ENCODE data around the gene CLDN22. TPM values are rescaled to one million over a fixed set of nuclear protein-coding genes. Genes with fewer than 3 reads are reported as not detected.

The CLDN22 gene
- total and polyA plus RNA-seq, 2 of the 8 experiments (the other 6 are each of a cell fraction or from before 2014, with no cell fraction given): not detected

DNA sequence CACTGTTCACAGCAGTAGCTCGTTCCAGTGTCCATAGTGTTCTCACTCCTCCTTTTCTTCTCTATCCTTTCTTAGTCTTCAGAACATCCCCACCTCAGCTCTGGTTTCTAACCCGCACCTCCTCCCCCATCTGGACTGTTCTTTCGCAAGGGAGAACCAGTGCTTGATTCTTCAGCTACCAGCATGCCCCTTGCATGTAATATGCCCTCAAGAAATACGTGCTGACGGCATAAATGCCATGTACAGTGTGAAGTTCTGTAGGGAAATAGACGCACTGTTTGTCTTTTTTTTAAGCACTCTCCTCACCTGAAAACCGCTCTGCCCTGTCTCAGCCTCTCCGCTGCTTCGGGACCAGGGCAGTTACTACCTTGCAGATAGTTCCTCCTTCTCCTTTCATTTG is 5.3 kb downstream of the CLDN22 start:
- H3K23me2 ChIP-seq (ENCODE audit: low read depth, low read length): no peaks in the 10 kb centered on the region
- no peak for FAIRE-seq
- CTCF ChIA-PET (ENCODE audit: partially characterized antibody): interaction anchor here (1.0 to 1.4 kb wide), 2 partner anchors 19 to 52 kb away, joined by 3 read pairs; no protein-coding TSS in a partner anchor

More for the DNA sequence above, 5.3 kb downstream of the CLDN22 start:
- DNase-seq (ENCODE audit: low read depth in 1 of 2, low spot score in 2 of 2): no peak
- Histone ChIP-seq H4K91ac (replicated peaks; ENCODE audit: insufficient read length, low read length) (no peak overlapping the region), H3K79me1 (ENCODE audit: low read depth, low read length) (no peaks in the 10 kb centered on the region), H3K36me3 (ENCODE audit: control insufficient read depth in 2 of 4, insufficient read depth in 4 of 4, low read length in 3 of 4) (peaks cover 6 to 53% (median 30%) of the 10 kb centered on the region in 4 experiments), H4K20me1 (replicated peaks in 1 of 2; ENCODE audit: control insufficient read depth in 1 of 2, insufficient read depth in 2 of 2, low read length in 2 of 2) (peaks cover 0 to 5% of the 10 kb centered on the region in 2 experiments), H2BK120ac (replicated peaks; ENCODE audit: low read depth, low read length) (no peak overlapping the region), H4K5ac (ENCODE audit: insufficient read length, low read depth, low read length) (no peak overlapping the region), H3K23ac (ENCODE audit: insufficient read length) (no peak overlapping the region), H2BK5ac (ENCODE audit: low read depth, low read length) (no peak overlapping the region), H3K18ac (ENCODE audit: extremely low read depth, low read length) (no peak overlapping the region), H3K4me1 (replicated peaks in 1 of 4; ENCODE audit: control insufficient read depth in 3 of 4, insufficient read depth in 4 of 4, low read length in 3 of 4) (no peaks in the 10 kb centered on the region), H3K9ac (replicated peaks in 1 of 4; ENCODE audit: extremely low read depth in 1 of 4, low read depth in 3 of 4, low read length in 3 of 4) (no peak overlapping the region), H3K4me3 (ENCODE audit: extremely low read depth in 1 of 4, insufficient read depth in 2 of 4, low read depth in 3 of 4, low read length in 4 of 4) (no peak overlapping the region), H3K79me2 (ENCODE audit: control insufficient read depth in 1 of 2, insufficient read depth in 2 of 2, low read length in 2 of 2) (no peaks in the 10 kb centered on the region), H3K27ac (ENCODE audit: low read depth, low read length) (no peak overlapping the region), H3K27me3 (replicated peaks in 1 of 4; ENCODE audit: control insufficient read depth in 3 of 4, extremely low read depth in 1 of 4, insufficient read depth in 3 of 4, low read length in 3 of 4) (no peaks in the 10 kb centered on the region), H2BK12ac (ENCODE audit: low read depth, low read length) (no peak overlapping the region), H3K4me2 (ENCODE audit: insufficient read depth in 1 of 2, low read depth in 2 of 2, low read length in 2 of 2) (no peak overlapping the region), H3K14ac (ENCODE audit: insufficient read length) (no peak overlapping the region), H3K56ac (replicated peaks; ENCODE audit: insufficient read length, low read depth, low read length) (no peak overlapping the region), H2AK5ac (ENCODE audit: low read depth, low read length) (no peak overlapping the region), H2AFZ (ENCODE audit: low read length) (no peak overlapping the region), H2BK15ac (ENCODE audit: low read length) (no peak overlapping the region), H2BK20ac (ENCODE audit: low read length) (no peak overlapping the region), H4K8ac (ENCODE audit: extremely low read depth, insufficient read depth, low read length) (no peak overlapping the region), H3K9me3 (ENCODE audit: insufficient read depth in 2 of 2, low read depth in 1 of 2, low read length in 1 of 2) (no peaks in the 10 kb centered on the region), H3K4ac (replicated peaks; ENCODE audit: insufficient read length, low read depth, low read length) (no peak overlapping the region)
- POLR2A ChIA-PET (ENCODE audit: partially characterized antibody): no interaction called here
- WGBS, 2 experiments (ENCODE audit: extremely low coverage in 1 of 2, insufficient coverage in 1 of 2, insufficient read length in 1 of 2, insufficient replicate concordance in 2 of 2, low coverage in 1 of 2, low lambda C conversion rate in 2 of 2, missing lambda C conversion rate in 1 of 2): 91% methylated on average over 9 of the region's 9 CpGs; no CpG with 5 or more reads in 1 of the 2 experiments
- no peak for TF ChIP-seq NANOG (IDR thresholded peaks at IDR 0.05; ENCODE audit: insufficient read depth, low read depth, low read length, poor library complexity, severe bottlenecking)
- TF ChIP-seq HDAC2 (IDR thresholded peaks at IDR 0.05; ENCODE audit: borderline replicate concordance in 1 of 2, low read depth in 2 of 2, low read length in 2 of 2): no peak
- no peak for TF ChIP-seq EZH2 (IDR thresholded peaks at IDR 0.05; ENCODE audit: low read depth, low read length, severe bottlenecking)
- TF ChIP-seq POU5F1 (IDR thresholded peaks at IDR 0.05; ENCODE audit: low read depth, low read length): no peak
- TF ChIP-seq KDM4A (IDR thresholded peaks at IDR 0.05; ENCODE audit: low read depth, low read length, severe bottlenecking): no peak
- no peak for TF ChIP-seq BRCA1 (IDR thresholded peaks at IDR 0.05; ENCODE audit: low read depth, low read length)
- no peak for TF ChIP-seq EGR1 (IDR thresholded peaks at IDR 0.05; ENCODE audit: borderline replicate concordance, low read depth, low read length)

All from H1 (cell line).